Measurements from ENCODE around the gene RIPOR2. TPM values are rescaled to one million over a fixed set of nuclear protein-coding genes. Genes with fewer than 3 reads are reported as not detected.

Gene RIPOR2
- polyA plus RNA-seq, 1 donor, result 8.8 TPM

GRCh38 chr6:24847402-24847801 lies 88.4 kb downstream of the RIPOR2 start:
- DNase-seq, result no peak

- DNase-seq, result no peak
Observed at GRCh38 chr6:24845578-24845977, 90.2 kb downstream of the RIPOR2 start.

GRCh38 chr6:24844903-24845302 lies 90.9 kb downstream of the RIPOR2 start:
- no peak for DNase-seq

- DNase-seq, result no peak
Observed at GRCh38 chr6:24844061-24844460, 91.7 kb downstream of the RIPOR2 start.

- DNase-seq, result no peak
Observed at GRCh38 chr6:24840187-24840586, 95.6 kb downstream of the RIPOR2 start.

GRCh38 chr6:24838994-24839393 lies 96.8 kb downstream of the RIPOR2 start:
- no peak for DNase-seq

GRCh38 chr6:24838081-24838480 lies 97.7 kb downstream of the RIPOR2 start:
- DNase-seq, result no peak

- DNase-seq, result no peak
Observed at GRCh38 chr6:24836109-24836508, 99.7 kb downstream of the RIPOR2 start.

- DNase-seq, result no peak
Observed at GRCh38 chr6:24833711-24834386, 101.9 kb downstream of the RIPOR2 start.

- no peak for DNase-seq
Observed at GRCh38 chr6:24832794-24833193, 103.0 kb downstream of the RIPOR2 start.

GRCh38 chr6:24831771-24832716 lies 103.7 kb downstream of the RIPOR2 start:
- DNase-seq, result no peak

- no peak for DNase-seq
Observed at GRCh38 chr6:24829657-24830056, 106.1 kb downstream of the RIPOR2 start.

- no peak for DNase-seq
Observed at GRCh38 chr6:24827970-24828369, 107.8 kb downstream of the RIPOR2 start.

GRCh38 chr6:24827162-24827561 lies 108.6 kb downstream of the RIPOR2 start:
- no peak for DNase-seq

- no peak for DNase-seq
Observed at GRCh38 chr6:24825130-24825630, 110.6 kb downstream of the RIPOR2 start.

GRCh38 chr6:24824142-24824938 lies 111.4 kb downstream of the RIPOR2 start:
- no peak for DNase-seq

GRCh38 chr6:24823185-24823584 lies 112.6 kb downstream of the RIPOR2 start:
- DNase-seq, result no peak

- no peak for DNase-seq
Observed at GRCh38 chr6:24822696-24823095, 113.1 kb downstream of the RIPOR2 start.

GRCh38 chr6:24821860-24822444 lies 113.8 kb downstream of the RIPOR2 start:
- DNase-seq, result no peak

GRCh38 chr6:24818346-24818745 lies 117.4 kb downstream of the RIPOR2 start:
- no peak for DNase-seq

GRCh38 chr6:24809728-24810127 lies 126.0 kb downstream of the RIPOR2 start:
- no peak for DNase-seq

- DNase-seq, result no peak
Observed at GRCh38 chr6:24807584-24807983, 128.2 kb downstream of the RIPOR2 start.

Measured in left kidney (tissue), 2 donors.